Mesodermal cell (in vitro differentiated cells): ENCODE results near the gene ZCCHC3. TPM values are rescaled to one million over a fixed set of nuclear protein-coding genes. Genes with fewer than 3 reads are reported as not detected.
"Not testable (repeated sequence)": the region's sequence is repeated elsewhere in the genome, so short reads cannot be mapped to it uniquely, and the experiment has no call there.

Experiments used
- H3K27ac ChIP-seq: 2 replicates; pipeline ENCODE4 v1.7.0; 2013; ENCODE audit warnings: mild to moderate bottlenecking, low read depth, low read length, moderate library complexity; ENCODE audit not compliant: severe bottlenecking
- H3K36me3 ChIP-seq: 2 replicates; pipeline ENCODE4 v1.7.1; 2013; ENCODE audit warnings: mild to moderate bottlenecking, low read length, moderate library complexity; ENCODE audit not compliant: control insufficient read depth, insufficient read depth
- H3K4me1 ChIP-seq: one replicate; pipeline ENCODE4 v1.7.1; 2013; ENCODE audit warnings: mild to moderate bottlenecking, low read length; ENCODE audit not compliant: insufficient read depth, control insufficient read depth, poor library complexity, severe bottlenecking
- H3K4me3 ChIP-seq: 2 replicates; pipeline ENCODE4 v1.7.0; 2013; ENCODE audit warnings: low read length, control low read depth, mild to moderate bottlenecking; ENCODE audit not compliant: insufficient read depth, poor library complexity, severe bottlenecking; ENCODE audit errors: extremely low read depth
- H3K9me3 ChIP-seq: 2 replicates; pipeline ENCODE4 v1.7.1; 2013; ENCODE audit warnings: mild to moderate bottlenecking, low read length, moderate library complexity; ENCODE audit not compliant: control insufficient read depth
- WGBS, 2 experiments: methylation state at CpG; one replicate each; pipeline ENCODE4 v1.1.5; 2013; ENCODE audit warnings: missing lambda C conversion rate in 2 of 2; ENCODE audit not compliant: insufficient coverage in 2 of 2; 5-methylcytosine and 5-hydroxymethylcytosine counted together
- polyA plus RNA-seq, 2 experiments: library from polyadenylated mRNA; stranded (reverse); fragments of 50-300 nt; gene quantifications; one replicate each; pipeline ENCODE4 v1.2.3, GENCODE V29; 2013

Gene ZCCHC3, protein sequence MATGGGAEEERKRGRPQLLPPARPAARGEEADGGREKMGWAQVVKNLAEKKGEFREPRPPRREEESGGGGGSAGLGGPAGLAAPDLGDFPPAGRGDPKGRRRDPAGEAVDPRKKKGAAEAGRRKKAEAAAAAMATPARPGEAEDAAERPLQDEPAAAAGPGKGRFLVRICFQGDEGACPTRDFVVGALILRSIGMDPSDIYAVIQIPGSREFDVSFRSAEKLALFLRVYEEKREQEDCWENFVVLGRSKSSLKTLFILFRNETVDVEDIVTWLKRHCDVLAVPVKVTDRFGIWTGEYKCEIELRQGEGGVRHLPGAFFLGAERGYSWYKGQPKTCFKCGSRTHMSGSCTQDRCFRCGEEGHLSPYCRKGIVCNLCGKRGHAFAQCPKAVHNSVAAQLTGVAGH
- polyA plus RNA-seq (2013, experiment 1 of 2), result 38.0 TPM
- polyA plus RNA-seq (2013, experiment 2 of 2), result 36.6 TPM

DNA sequence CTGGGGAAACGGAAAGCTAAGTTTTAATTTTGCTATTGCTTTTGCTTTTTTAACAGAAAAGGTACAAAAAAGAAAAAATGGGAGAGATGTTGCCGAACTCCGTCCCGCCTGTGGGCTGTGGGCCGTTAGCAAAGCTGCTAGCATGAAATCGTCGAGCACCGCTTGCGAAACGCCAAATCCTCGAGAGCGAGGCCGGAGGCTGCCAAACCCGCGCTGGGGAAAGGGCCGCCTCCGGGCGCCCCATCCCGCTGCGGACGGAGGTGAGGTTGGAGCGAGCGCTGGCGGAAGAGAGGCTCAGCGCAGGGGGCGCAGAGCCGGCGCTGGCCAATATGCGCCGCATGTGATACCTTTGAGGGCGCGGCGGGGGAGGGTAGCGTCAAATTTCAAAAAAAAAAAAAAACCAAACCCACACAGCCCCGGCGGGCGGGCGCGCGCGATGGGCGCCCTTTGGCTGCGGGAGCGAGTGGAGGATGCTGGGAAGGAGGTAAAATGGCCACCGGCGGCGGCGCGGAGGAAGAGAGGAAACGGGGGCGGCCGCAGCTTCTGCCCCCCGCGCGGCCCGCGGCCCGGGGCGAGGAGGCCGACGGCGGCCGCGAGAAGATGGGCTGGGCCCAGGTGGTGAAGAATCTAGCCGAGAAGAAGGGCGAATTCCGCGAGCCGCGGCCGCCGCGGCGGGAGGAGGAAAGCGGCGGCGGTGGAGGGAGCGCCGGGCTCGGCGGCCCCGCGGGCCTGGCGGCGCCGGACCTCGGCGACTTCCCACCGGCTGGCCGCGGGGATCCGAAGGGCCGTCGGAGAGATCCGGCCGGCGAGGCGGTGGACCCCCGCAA is at the start of gene ZCCHC3:
Gene ZCCHC3 (plus strand): TSS at position 473 of the 827 bp plus-strand sequence. CDS start 17 bp downstream, at position 490.
- no peaks in the 10 kb centered on the region for H3K9me3 ChIP-seq
- H3K36me3 ChIP-seq, result peaks cover 22% of the 10 kb centered on the region
- H3K4me1 ChIP-seq, result peaks cover 32% of the 10 kb centered on the region
- H3K4me3 ChIP-seq, result peak within 1 kb of the TSS; percentile 95
- peak within 1 kb of the TSS; percentile 87 for H3K27ac ChIP-seq
- 1% methylated on average over 60 to 62 of the region's 99 CpGs for WGBS, 2 experiments

DNA sequence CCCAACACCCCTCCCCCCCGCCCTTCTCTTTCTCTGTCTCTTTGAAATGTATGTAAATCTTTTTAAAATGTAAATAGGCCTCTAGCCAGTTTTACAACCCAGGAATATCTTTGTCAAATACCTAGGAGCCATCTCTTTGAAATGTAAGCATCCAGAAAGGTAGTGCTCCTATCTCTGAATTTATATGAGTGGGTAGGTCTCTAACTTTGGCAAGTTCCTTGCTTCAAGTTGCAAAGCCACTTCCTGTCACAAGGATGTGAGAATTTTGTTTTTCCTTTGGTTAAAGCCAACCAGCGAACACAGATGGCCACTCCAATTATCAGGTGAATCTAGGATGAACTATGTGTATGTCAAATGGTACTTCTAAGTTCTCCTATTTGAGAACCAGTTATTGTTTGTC is 46.0 kb upstream of the ZCCHC3 start:
- WGBS, 2 experiments, result 0% methylated on average over 1 of the region's 2 CpGs; no CpG with 5 or more reads in 1 of the 2 experiments
- no peak overlapping the region for H3K27ac ChIP-seq
- no peak overlapping the region for H3K4me3 ChIP-seq
- no peaks in the 10 kb centered on the region for H3K4me1 ChIP-seq
- H3K36me3 ChIP-seq, result no peaks in the 10 kb centered on the region
- H3K9me3 ChIP-seq, result peaks cover 6% of the 10 kb centered on the region

DNA sequence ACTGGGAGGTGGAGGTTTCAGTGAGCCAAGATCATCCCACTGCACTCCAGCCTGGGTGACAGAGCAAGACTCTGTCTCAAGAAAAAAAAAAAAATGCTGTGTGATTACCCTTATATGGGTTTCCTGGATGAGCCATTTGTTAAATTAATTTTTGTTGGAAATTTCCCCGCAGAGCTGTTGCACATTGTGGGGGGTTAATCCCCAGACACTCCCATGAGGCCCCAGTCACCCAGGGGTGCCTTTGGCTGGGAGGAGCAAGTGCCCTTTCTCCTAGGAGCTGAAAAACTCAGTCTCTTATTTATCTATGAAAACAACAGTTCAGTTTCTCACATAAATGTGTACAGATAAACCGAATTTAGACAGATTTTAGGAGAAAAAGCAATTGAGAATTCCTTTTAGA is 44.6 kb upstream of the ZCCHC3 start:
- Histone ChIP-seq H3K27ac (no peak overlapping the region), H3K4me1 (no peaks in the 10 kb centered on the region), H3K9me3 (peaks cover 6% of the 10 kb centered on the region), H3K4me3 (no peak overlapping the region), H3K36me3 (no peaks in the 10 kb centered on the region)
- WGBS, 2 experiments, result 71% methylated on average over 2 of the region's 2 CpGs; no CpG with 5 or more reads in 1 of the 2 experiments

DNA sequence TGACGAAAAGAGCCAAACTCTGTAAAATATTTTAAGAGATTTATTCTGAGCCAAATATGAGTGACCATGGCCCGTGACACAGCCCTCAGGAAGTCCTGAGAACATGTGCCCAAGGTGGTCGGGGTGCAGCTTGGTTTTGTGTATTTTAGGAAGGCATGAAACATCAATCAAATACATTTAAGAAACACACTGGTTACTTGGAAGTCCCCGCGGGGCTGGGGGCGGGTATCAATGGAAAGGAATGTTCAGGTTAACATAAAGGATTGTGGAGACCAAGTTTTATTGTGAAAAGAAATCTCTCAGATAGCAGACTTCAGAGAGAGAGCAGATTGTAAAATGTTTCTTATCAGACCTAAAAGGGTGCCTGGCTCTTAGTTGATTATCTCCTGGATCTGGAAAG is 43.9 kb upstream of the ZCCHC3 start:
- 59 to 60% methylated on average over 3 to 4 of the region's 6 CpGs for WGBS, 2 experiments
- H3K36me3 ChIP-seq, H3K4me3 ChIP-seq, H3K9me3 ChIP-seq, H3K27ac ChIP-seq, H3K4me1 ChIP-seq: not testable (repeated sequence)

DNA sequence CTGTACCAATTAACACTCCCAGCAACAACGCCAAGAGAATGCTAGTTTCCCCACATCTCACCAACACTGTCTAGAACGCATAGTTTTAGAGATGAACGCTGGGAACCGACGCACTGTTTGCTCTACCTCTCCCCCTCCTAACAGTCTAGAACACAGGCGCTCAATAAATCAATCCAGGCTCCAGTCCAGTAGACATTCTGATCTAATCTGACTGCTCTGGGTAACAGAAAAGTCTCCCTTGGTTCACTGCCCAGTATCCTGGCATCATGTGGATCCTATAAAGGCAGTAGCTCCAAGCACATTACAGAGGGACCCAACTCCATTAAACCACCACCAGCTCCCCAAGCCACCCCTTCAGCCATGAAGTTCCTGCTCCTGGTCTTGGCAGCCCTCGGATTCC is 40.0 kb upstream of the ZCCHC3 start, which contains the start of gene DEFB132:
Gene DEFB132 (plus strand): TSS at position 306 of the 400 bp plus-strand sequence. CDS start 55 bp downstream, at position 361.
- Histone ChIP-seq H3K4me3 (no peak within 1 kb of the TSS), H3K36me3 (no peaks in the 10 kb centered on the region), H3K9me3 (no peaks in the 10 kb centered on the region), H3K27ac (no peak within 1 kb of the TSS), H3K4me1 (no peaks in the 10 kb centered on the region)
- WGBS, 2 experiments, result 88 to 98% methylated on average over 6 of the region's 7 CpGs

DNA sequence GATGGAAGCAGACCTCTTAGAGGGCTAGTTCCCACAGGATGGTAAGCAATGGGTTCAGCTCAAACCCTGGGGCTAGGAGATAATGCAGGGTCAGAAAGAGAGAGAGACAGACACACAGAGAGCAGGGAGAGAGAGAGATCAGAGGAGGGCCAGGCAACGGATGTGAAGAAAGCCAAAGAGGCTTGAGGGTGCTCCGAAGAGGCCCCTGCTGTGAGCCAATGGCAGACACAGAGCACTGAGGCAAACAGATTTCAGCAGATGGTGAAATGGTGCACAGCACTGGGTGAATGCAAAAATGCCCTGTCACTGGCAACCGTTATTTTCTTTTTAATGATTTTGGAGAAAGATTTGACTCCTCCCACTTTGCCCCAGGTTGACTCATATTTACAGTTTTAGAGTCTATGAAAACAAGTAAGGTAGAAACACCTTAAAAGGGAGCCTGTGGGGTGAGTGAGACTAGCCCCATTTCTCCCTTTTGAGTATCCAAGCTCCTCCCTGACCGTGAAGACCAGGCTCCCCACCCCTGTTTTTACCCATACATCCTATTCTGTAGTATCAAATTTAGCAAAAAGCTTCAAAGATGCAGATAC is 39.0 kb upstream of the ZCCHC3 start:
- no peak overlapping the region for H3K27ac ChIP-seq
- H3K4me1 ChIP-seq, result no peaks in the 10 kb centered on the region
- 61 to 78% methylated on average over 2 to 3 of the region's 4 CpGs for WGBS, 2 experiments
- no peak overlapping the region for H3K4me3 ChIP-seq
- H3K9me3 ChIP-seq, result no peaks in the 10 kb centered on the region
- H3K36me3 ChIP-seq, result no peaks in the 10 kb centered on the region

DNA sequence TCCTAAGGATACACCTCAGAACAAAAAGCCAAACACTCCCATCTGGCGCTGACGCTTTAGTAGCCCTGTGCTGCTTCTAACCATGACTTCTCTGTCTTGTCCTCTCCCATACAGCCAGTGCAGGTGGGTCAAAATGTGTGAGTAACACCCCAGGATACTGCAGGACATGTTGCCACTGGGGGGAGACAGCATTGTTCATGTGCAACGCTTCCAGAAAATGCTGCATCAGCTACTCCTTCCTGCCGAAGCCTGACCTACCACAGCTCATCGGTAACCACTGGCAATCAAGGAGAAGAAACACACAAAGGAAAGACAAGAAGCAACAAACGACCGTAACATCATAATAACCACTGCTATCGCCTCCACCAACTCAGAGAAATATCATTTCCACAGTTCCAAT is 38.4 kb upstream of the ZCCHC3 start:
- WGBS, 2 experiments, result 51 to 79% methylated on average over 5 to 8 of the region's 8 CpGs

DNA sequence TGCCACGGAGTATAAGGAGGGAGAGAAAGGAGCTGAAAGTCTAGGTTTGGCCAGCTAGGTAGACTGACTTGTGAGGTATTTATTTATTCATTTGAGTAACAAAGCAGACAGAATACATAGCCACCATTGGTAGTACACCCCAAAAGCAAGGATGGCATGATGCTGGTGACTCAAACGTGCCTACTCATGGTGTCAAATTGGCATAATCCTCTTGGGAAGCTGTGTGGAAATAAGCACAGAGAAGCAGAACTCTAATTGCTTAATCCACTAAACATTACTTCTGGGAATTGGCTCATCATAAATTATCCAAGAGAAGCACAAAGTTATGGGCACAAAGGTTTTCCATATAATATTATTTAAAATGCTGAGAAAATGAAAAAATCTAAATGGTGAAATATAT is 37.4 kb upstream of the ZCCHC3 start:
- Histone ChIP-seq H3K9me3 (no peaks in the 10 kb centered on the region), H3K4me3 (no peak overlapping the region), H3K27ac (no peak overlapping the region), H3K4me1 (no peaks in the 10 kb centered on the region), H3K36me3 (no peaks in the 10 kb centered on the region)
- WGBS, 2 experiments, result no CpG with 5 or more reads among the region's 2 CpGs

More for the DNA sequence above, 38.4 kb upstream of the ZCCHC3 start:
- no peaks in the 10 kb centered on the region for H3K36me3 ChIP-seq
- H3K4me3 ChIP-seq, result no peak overlapping the region
- H3K4me1 ChIP-seq, result no peaks in the 10 kb centered on the region
- no peaks in the 10 kb centered on the region for H3K9me3 ChIP-seq
- no peak overlapping the region for H3K27ac ChIP-seq

DNA sequence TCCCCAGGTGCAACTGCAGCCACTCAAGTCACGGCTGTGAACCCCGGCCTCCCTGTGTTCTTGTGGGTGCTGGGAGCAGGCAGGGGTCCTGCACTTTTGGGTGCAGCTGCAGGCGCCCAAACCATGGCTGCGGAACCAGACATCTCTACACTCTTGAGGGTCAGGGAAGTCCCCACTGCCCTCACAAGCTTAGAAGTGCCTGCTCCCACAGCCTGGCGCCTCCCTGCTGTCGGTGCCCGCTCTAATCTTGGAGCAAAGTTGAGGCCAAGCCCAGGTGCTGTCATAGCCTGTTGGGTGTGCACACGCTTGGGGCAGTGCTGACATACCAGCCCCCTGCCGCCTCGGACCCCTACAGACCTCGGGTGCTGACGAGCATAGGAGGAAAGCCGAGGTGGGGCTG is 33.7 kb upstream of the ZCCHC3 start:
- WGBS, 2 experiments, result 85 to 89% methylated on average over 10 to 12 of the region's 13 CpGs
- no peaks in the 10 kb centered on the region for H3K9me3 ChIP-seq
- no peaks in the 10 kb centered on the region for H3K4me1 ChIP-seq
- no peak overlapping the region for H3K4me3 ChIP-seq
- H3K27ac ChIP-seq, result no peak overlapping the region
- H3K36me3 ChIP-seq, result no peaks in the 10 kb centered on the region
